Measurements from ENCODE around the gene DUS1L.

Gene DUS1L

DNA sequence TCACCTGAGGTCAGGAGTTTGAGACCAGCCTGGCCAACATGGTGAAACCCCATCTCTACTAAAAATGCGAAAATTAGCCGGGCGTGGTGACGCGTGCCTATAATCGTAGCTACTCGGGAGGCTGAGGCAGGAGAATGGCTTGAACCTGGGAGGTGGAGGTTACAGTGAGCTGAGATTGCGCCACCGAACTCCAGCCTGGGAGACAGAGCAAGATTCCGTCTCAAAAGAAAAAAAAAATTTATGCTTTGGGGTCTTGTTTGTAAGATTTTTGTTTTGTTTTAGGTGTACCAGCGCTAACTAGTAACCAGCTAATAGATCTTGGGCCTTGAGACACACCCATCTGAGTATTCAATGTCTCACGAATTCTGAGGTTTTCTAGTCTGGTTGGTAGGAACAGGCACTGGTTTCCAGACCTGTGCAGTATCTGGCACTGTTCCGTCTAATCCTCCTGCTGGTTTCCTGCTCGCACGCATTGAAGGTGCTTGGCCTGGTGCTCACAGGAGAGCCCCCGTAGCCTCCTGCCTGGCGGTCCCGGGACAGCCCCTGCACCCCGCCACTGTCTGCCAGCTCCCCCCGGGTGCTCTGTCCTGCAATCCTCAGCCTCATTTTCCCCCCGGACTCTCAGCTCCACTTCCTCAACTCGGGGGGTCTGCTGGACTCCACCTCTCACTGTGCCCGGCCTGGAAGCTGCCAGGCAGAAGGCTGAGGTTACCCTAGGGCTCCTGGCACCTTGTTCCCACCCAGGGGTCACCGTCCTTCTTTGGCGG, 10.6 kb upstream of the DUS1L start:
- DNase-seq, result no peak

- DNase-seq, result no peak
These were observed 7.8 kb upstream of the DUS1L start for GRCh38 chr17:82073446-82073845.

DNA sequence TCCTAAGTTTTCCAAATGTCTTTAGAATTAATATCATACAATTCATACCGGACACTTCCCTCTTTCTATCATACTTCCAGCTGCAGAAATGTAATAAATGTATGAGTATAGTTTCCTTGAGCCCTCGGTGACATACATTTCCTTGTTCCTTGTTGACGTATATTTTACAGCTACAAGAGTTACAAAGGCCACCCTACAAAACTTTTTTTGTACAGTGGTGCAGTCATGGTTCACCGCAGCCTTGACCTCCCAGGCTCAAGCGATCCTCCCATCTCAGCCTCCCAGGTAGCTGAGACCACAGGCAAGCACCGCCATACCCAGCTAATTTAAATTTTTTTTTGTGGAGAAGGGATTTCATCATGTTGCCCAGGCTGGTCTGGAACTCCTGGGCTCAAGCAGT, 7.2 kb upstream of the DUS1L start:
- no peak for DNase-seq

- no peak for DNase-seq
These were observed 5.0 kb upstream of the DUS1L start for GRCh38 chr17:82070611-82071010.

GRCh38 chr17:82065193-82065637, 389 bp downstream of the DUS1L start:
- DNase-seq, result peak; percentile 43

DNA sequence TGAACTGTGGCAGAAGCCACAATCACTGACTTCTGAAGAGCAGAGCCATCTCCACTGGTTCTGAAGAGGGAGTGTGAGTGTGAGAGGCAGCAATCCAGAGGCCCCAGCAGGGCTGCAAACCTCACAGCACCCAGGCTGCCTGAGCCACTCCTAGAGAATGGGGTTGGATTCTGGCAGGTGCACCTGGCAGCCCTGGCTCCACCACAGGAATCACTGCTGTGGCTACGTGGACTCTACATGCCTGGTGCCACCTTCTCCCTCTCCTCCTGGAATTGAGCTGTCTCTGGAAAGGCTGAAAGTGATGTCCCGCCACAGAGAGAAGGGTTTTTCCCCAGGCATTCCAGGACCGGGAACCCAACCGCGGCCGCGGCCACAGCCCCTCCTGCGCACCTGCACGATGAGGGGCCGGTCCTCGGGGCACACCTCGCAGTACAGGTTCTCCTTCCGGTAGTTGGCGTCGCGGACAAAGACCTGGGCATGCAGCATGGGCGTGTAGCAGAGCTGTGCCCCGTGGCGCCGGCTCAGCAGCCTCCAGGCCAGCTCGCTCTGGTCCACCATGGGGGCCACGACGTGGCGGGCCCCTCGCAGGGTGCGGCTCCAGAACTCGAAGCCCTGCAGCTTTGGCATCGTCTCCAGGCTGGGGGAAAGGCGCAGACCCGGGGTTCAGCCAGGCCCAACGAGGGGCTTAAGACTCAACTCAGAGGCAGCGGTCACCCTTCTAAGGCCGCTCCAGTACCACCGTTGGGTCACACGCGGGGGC, 991 bp downstream of the DUS1L start:
- DNase-seq, result peak; percentile 8

DNA sequence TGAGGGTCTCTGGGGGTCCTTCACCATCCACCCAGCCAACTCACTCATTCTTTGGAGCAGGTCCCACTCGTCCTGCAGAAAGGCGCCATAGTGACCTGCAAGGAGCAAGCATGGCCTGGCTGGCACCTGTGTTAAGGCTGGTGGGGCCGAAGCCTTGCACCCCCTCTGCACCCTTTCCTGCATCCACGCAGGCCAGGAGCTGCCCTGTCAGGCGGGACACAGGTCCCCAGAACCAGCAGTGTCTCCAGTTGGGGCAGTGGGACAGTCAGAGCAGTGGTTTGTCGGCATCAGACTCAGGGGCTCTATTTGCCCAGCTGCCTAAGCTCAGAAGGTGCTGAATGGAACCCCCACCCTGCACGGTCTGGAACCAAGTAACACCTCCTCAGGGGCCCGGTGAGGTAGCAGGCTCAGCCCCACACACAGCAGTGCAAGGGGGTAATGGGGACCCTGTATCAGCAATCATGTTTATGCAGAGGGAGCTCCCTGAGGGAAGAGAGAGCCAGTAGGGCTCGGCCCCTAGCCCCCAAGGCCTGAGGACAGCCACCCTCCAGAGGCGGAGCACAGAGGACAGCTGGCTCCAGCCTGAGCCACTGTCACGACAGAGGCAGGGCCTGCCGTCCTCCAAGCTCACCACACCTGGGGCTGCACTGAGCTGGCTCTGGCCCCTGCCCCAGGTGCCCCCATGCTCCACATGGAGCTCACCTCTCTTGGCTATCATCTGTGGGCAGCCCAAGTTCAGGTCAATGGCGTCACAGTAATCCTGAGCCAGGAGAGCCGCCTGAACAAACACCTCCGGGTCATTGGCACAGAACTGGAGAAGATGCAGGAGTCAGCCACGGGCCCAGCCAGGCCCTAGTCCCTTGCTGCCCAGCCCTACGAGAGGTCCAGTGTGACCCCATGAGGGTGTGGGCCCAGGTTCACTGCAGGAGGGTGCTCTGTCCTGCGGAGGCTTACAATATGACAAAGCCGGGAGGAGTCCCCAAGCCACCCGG, 1.9 kb downstream of the DUS1L start:
- no peak for DNase-seq

DNA sequence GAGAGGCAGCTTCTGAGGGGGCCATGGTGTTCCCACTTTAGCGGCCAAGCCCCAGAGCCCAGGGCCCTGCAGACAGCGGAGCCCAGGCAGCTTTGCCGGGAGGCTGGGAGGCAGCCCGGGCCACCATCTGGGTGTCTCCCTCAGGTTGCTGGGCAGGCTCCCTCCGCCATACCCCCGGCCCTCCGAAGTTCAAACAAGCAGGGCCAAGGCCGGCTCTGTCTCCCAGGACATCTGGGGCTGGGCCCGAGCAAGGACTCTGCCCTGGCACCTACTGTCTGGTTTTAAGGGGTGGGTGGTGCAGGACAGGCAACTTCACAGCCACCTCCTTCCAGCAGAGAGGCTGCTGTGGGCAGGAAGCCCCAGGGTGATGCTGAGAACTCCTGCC, 2.6 kb downstream of the DUS1L start:
- no peak for DNase-seq

- no peak for DNase-seq
These were observed 3.3 kb downstream of the DUS1L start for GRCh38 chr17:82062076-82062983.

- peak; percentile 2 for DNase-seq
These were observed 4.3 kb downstream of the DUS1L start for GRCh38 chr17:82061047-82061925.

DNA sequence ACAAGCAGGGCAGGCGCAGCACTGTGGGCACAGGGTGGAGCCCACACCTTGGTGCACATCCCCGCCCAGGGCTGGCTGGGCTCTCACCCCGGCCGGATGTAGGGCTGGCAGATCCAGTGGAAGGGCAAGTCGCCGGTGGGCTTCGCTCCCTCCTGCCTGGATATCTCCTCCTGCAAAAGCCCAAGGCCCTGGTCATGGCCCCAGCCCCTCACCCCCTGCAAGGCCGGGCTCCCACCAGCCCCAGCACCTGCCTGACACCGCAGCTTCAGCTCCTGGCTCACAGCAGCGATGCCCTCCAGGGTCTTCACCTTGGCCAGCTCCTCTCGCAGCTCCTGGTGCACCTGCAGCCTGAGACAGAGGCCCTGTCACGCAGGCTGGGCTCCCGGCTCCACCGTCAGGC, 5.0 kb downstream of the DUS1L start:
- no peak for DNase-seq

GRCh38 chr17:82060001-82060380, 5.6 kb downstream of the DUS1L start:
- DNase-seq, result no peak

DNA sequence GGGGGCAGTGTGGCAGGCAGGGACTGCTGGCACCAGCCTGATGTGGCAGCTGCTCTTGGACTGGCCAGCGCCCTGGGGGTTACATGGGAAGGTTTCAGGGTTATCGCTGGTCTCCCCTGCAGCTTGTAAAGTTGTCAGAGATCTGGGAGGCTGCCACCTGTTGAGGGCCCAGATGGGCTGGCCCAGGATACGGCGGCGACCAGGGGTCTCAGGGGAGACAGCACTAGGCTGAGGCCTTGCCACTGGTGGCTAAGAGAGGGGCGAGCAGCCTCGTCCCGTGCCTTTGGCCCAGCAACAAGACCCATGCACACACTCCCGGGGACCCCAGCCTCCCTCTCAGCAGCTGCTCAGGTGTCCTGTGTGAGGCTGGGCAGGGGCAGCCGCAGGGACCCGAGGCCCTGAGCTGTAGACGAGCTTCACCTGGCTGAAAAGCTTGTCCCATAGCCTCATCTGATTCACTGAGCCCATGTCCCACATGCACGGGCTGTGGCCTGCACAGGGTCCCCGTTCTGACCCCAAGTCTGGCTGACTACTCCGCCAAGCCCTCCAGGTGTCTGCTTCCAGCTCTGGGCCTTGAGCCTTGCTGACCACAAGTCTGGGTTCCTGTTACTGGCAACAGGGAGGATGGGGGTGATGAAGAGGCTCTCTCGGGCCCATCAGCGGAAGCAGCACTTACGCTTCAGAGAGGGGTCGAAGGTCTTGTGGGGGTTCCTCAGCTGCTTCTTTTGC, 6.2 kb downstream of the DUS1L start:
- peak; percentile 2 for DNase-seq

DNA sequence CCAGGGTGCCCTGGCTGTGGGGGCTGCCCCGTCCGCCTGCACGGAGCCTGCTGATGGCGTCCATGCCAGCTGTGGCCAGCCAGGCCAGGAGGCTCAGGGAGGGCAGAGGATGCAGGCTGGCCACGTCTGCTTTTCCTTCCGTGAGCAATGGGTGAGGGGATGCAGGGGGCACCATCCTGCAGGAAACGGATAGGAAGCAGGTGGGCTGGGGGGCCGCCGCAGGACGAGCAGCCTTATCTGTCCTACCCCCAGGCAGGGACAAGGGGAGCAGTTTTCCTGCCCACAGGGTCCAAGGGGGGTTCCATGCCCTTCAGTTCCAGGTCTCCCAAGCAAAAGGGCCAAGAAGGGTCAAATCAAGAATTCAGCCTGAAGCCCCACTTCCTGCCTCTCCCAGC, 6.8 kb downstream of the DUS1L start:
- DNase-seq, result no peak

DNA sequence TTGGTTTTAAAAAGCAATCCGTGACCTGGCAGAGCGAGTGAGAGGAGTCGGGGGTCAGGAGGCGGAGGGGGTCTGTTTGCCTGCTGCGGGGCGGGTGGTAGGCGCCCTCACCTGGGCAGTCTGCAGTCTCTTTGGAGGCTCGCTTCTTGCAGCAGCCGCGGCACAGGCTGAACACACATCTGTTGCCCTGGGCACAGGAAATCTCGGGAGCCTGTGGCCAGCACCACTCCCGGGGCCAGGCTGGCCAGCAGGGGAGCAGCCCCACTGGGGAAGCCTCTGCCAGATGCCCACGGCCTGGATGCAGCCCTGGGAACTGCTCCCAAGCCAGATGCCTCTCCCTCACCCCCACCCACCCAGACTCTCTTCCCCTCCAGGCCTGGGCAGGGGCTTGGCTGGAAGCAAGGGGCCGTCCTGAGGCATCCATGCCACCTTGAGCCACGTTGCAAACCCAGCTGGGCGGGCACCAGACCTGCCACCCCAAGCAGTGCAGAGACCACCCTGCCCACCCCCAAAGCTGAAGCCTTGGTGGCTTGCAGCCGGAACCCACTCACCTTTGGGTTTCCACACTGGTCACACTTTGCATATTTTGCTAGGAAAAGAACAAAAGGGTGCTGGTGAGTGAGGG, 7.3 kb downstream of the DUS1L start:
- DNase-seq, result peak; percentile 2

- DNase-seq, result peak; percentile 9
These were observed 8.6 kb downstream of the DUS1L start for GRCh38 chr17:82056729-82057621.

DNA sequence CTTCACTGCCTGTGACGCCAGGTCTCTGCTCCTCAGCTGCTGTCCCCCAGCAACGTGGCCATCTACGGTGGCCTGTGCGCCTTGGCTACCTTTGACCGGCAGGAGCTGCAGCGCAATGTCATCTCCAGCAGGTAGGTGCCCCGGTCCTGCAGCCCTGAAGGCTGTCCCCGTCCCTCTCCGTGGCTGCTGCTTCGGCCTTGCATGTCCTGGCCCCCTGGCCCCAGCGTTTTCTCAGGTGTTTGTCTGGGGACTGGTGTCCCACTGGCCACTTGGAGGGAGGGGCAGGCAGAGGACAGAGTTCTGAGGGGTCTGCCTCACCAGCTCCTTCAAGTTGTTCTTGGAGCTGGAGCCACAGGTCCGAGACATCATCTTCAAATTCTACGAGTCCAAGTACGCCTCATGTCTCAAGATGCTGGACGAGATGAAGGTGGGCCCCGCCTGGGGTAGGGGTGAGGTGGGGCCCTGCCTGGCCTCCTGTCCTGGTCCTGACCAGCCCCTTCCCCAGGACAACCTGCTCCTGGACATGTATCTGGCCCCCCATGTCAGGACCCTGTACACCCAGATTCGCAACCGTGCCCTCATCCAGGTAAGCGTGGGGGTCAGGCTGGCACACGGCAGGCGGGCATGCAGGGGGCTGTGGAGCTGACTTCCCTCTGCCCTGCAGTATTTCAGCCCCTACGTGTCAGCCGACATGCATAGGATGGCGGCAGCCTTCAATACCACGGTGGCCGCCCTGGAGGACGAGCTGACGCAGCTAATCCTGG, 9.5 kb downstream of the DUS1L start:
- peak; percentile 7 for DNase-seq
